Astrocyte (in vitro differentiated cells and primary cell): ENCODE data around the gene ITCH.

ENCODE experiments used
- EZH2 ChIP-seq: IDR thresholded peaks from 2 replicates; pipeline ENCODE4 v1.6.1; 2012; ENCODE audit warnings: mild to moderate bottlenecking, low read length, inconsistent platforms; ENCODE audit not compliant: insufficient read depth
- TF ChIP-seq, protein P1 (sequence below): IDR thresholded peaks from 2 replicates; pipeline ENCODE4 v1.5.1; 2011; ENCODE audit warnings: low read depth, mild to moderate bottlenecking, inconsistent platforms, low read length, moderate library complexity; ENCODE audit not compliant: insufficient read depth

GRCh38 chr20:34332262-34332920 is 30.7 kb upstream of the ITCH start:
- TF ChIP-seq, protein P1, sequence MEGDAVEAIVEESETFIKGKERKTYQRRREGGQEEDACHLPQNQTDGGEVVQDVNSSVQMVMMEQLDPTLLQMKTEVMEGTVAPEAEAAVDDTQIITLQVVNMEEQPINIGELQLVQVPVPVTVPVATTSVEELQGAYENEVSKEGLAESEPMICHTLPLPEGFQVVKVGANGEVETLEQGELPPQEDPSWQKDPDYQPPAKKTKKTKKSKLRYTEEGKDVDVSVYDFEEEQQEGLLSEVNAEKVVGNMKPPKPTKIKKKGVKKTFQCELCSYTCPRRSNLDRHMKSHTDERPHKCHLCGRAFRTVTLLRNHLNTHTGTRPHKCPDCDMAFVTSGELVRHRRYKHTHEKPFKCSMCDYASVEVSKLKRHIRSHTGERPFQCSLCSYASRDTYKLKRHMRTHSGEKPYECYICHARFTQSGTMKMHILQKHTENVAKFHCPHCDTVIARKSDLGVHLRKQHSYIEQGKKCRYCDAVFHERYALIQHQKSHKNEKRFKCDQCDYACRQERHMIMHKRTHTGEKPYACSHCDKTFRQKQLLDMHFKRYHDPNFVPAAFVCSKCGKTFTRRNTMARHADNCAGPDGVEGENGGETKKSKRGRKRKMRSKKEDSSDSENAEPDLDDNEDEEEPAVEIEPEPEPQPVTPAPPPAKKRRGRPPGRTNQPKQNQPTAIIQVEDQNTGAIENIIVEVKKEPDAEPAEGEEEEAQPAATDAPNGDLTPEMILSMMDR: no peak
- no peak for TF ChIP-seq EZH2
